HCT116 (cell line): Measurements from ENCODE around the gene EMC1. TPM values are rescaled to one million over a fixed set of nuclear protein-coding genes. Genes with fewer than 3 reads are reported as not detected.
"Not testable (repeated sequence)": the region's sequence is repeated elsewhere in the genome, so short reads cannot be mapped to it uniquely, and the experiment has no call there.

Source experiments
- ATAC-seq: fragments of 200-7000 bp; cut with Tn5 transposase; 2 replicates; pipeline ENCODE4 v1.9.1; 2020; ENCODE audit warnings: mild to moderate bottlenecking, moderate library complexity
- BruUV-seq: library from RNA; stranded (reverse); fragments of 400-500 nt; replicated peaks from 2 replicates; lab custom pipeline; 2021; lab: Mats Ljungman, UMichigan
- CTCF ChIA-PET: fragments of 300-600 bp; sonication (Branson Sonifier 250); formaldehyde crosslinking; loops from one replicate; lab custom pipeline; 2021; ENCODE audit warnings: antibody characterized with exemption; lab: Charles Lee
- POLR2A ChIA-PET: fragments of 300-600, 350-600 bp; sonication (Branson Sonifier 250); formaldehyde crosslinking; loops from one replicate; lab custom pipeline; 2021; ENCODE audit warnings: antibody characterized with exemption; lab: Charles Lee
- RAD21 ChIA-PET, 2 experiments: fragments of 300-600 bp; sonication (Branson Sonifier 250); formaldehyde crosslinking; loops; one replicate each; lab custom pipeline; 2023; ENCODE audit warnings: low total read pairs in 2 of 2; ENCODE audit not compliant: uncharacterized antibody in 2 of 2, unreplicated experiment in 2 of 2, low non-redundant PET in 1 of 2; lab: Charles Lee
- DNase-seq: peaks from one replicate; pipeline ENCODE4 v3.0.0-alpha.2; 2010; ENCODE audit warnings: low read depth, low spot score
- H2AFZ ChIP-seq: fragments of 200-600 bp; shearing (Covaris generic), sonication (generic); 2 replicates; pipeline ENCODE4 v1.6.1; 2017; ENCODE audit warnings: low read depth, mixed run types, mixed read lengths, antibody characterized with exemption, low read length; ENCODE audit not compliant: poor library complexity, severe bottlenecking
- H3K27ac ChIP-seq: 2 replicates; pipeline ENCODE4 v1.5.1; 2012; ENCODE audit warnings: low read depth, low read length
- H3K27me3 ChIP-seq: fragments of 200-600 bp; sonication (generic); 2 replicates; pipeline ENCODE4 v1.6.1; 2016; ENCODE audit warnings: mixed run types, low read length, mixed read lengths; ENCODE audit not compliant: insufficient read depth
- H3K36me3 ChIP-seq, 2 experiments: fragments of 200-500 bp in 1 of 2; fragments of 200-600 bp in 1 of 2; sonication (Bioruptor generic) in 1 of 2; sonication (generic) in 1 of 2; 2 replicates each; pipeline versions ENCODE4 v1.5.1 to v1.6.1; 2014 to 2016; ENCODE audit warnings: low read length in 2 of 2, inconsistent platforms in 1 of 2, mixed read lengths in 1 of 2, mixed run types in 1 of 2; ENCODE audit not compliant: insufficient read depth in 2 of 2, control insufficient read depth in 1 of 2
- H3K4me1 ChIP-seq, 2 experiments: fragments of 200-600 bp in 1 of 2; sonication (generic) in 1 of 2; 2 replicates each; pipeline versions ENCODE4 v1.5.1 to v1.6.1; 2012 to 2017; ENCODE audit warnings: low read length in 2 of 2, inconsistent platforms in 1 of 2, mild to moderate bottlenecking in 1 of 2, mixed read lengths in 1 of 2, mixed run types in 1 of 2, moderate library complexity in 1 of 2; ENCODE audit not compliant: insufficient read depth in 2 of 2, control insufficient read depth in 1 of 2
- H3K4me2 ChIP-seq: fragments of 200-600 bp; sonication (generic); 2 replicates; pipeline ENCODE4 v1.6.1; 2017; ENCODE audit warnings: mixed run types, low read length, mixed read lengths
- H3K4me3 ChIP-seq, 2 experiments: fragments of 200-600 bp in 1 of 2; sonication (generic) in 1 of 2; replicated peaks in 1 of 2; 2 replicates each; pipeline ENCODE4 v1.5.1; 2011 to 2016; ENCODE audit warnings: low read length in 2 of 2, control low read depth in 1 of 2, low read depth in 1 of 2, mild to moderate bottlenecking in 1 of 2, mixed read lengths in 1 of 2, mixed run types in 1 of 2
- H3K79me2 ChIP-seq: fragments of 200-600 bp; sonication (generic); 2 replicates; pipeline ENCODE4 v1.6.1; 2017; ENCODE audit warnings: mild to moderate bottlenecking, mixed run types, low read length, moderate library complexity, mixed read lengths; ENCODE audit not compliant: insufficient read depth
- H3K9ac ChIP-seq: fragments of 200-600 bp; sonication (generic); 2 replicates; pipeline ENCODE4 v1.6.1; 2016; ENCODE audit warnings: low read length, mixed read lengths
- H3K9me2 ChIP-seq: fragments of 200-600 bp; sonication (generic), shearing (Covaris generic); 2 replicates; pipeline ENCODE4 v1.6.1; 2017; ENCODE audit warnings: mixed run types, mild to moderate bottlenecking, moderate library complexity; ENCODE audit not compliant: insufficient read depth
- H3K9me3 ChIP-seq, 2 experiments: fragments of 200-500 bp in 1 of 2; fragments of 200-600 bp in 1 of 2; sonication (Bioruptor generic) in 1 of 2; sonication (generic) in 1 of 2; 2 replicates each; pipeline ENCODE4 v1.6.1; 2014 to 2017; ENCODE audit warnings: low read length in 2 of 2, mixed read lengths in 2 of 2, inconsistent platforms in 1 of 2, low read depth in 1 of 2, mild to moderate bottlenecking in 1 of 2, mixed run types in 1 of 2, moderate library complexity in 1 of 2; ENCODE audit not compliant: control insufficient read depth in 1 of 2, insufficient read depth in 1 of 2
- H4K20me1 ChIP-seq: fragments of 200-600 bp; sonication (generic), shearing (Covaris generic); 2 replicates; pipeline ENCODE4 v1.6.1; 2017; ENCODE audit warnings: mixed run types, mild to moderate bottlenecking, moderate library complexity; ENCODE audit not compliant: insufficient read depth
- ELF1 ChIP-seq: IDR thresholded peaks from 2 replicates; pipeline ENCODE4 v1.6.1; 2012; ENCODE audit warnings: low read depth, borderline replicate concordance
- EZH2 ChIP-seq: fragments of 200-600 bp; sonication (generic); IDR thresholded peaks from 2 replicates; pipeline ENCODE4 v1.6.1; 2017; ENCODE audit warnings: antibody characterized with exemption, mixed run types
- EZH2phosphoT487 ChIP-seq: fragments of 200-600 bp; IDR thresholded peaks from 2 replicates; pipeline ENCODE4 v1.6.1; 2018; ENCODE audit warnings: antibody characterized with exemption, borderline replicate concordance
- FOSL1 ChIP-seq: IDR thresholded peaks from 2 replicates; pipeline ENCODE4 v1.6.1; 2012; ENCODE audit warnings: low read depth
- JUND ChIP-seq: IDR thresholded peaks from 2 replicates; pipeline ENCODE4 v1.6.1; 2012
- POLR2A ChIP-seq: IDR thresholded peaks from 2 replicates; pipeline ENCODE4 v1.7.0; 2011; ENCODE audit warnings: borderline replicate concordance; ENCODE audit not compliant: insufficient read depth, insufficient read length; ENCODE audit errors: extremely low read depth
- POLR2AphosphoS5 ChIP-seq: IDR thresholded peaks from 2 replicates; pipeline ENCODE4 v1.6.1; 2011; ENCODE audit warnings: mild to moderate bottlenecking, low read depth, low read length, moderate library complexity
- RAD21 ChIP-seq: IDR thresholded peaks from 2 replicates; pipeline ENCODE4 v1.6.1; 2012; ENCODE audit warnings: low read depth, mild to moderate bottlenecking
- SIN3A ChIP-seq: IDR thresholded peaks from 2 replicates; pipeline ENCODE4 v1.6.1; 2012; ENCODE audit warnings: low read depth
- TCF7L2 ChIP-seq: IDR thresholded peaks from 2 replicates; pipeline ENCODE4 v1.7.0; 2011; ENCODE audit warnings: borderline replicate concordance, inconsistent platforms; ENCODE audit not compliant: insufficient read depth, insufficient read length; ENCODE audit errors: extremely low read depth
- YY1 ChIP-seq: IDR thresholded peaks from 2 replicates; pipeline ENCODE4 v1.6.1; 2011; ENCODE audit warnings: low read length, low read depth, moderate library complexity, mild to moderate bottlenecking; ENCODE audit not compliant: insufficient replicate concordance; ENCODE audit errors: extremely low read depth
- ZFX ChIP-seq: fragments of 450-650 bp; IDR thresholded peaks from 2 replicates; pipeline ENCODE4 v1.6.1; 2017
- ZNF274 ChIP-seq: fragments of 200-500 bp; sonication (Bioruptor generic); IDR thresholded peaks from 2 replicates; pipeline ENCODE4 v1.6.1; 2014; ENCODE audit warnings: mild to moderate bottlenecking, low read depth, low read length, inconsistent platforms
- intact Hi-C: fragments of 100-400 bp; cut with micrococcal nuclease; formaldehyde crosslinking; loops from 2 replicates; pipeline ENCODE4 v1.10.0; 2022
- total RNA-seq: library from RNA; stranded (reverse); gene quantifications from one replicate; pipeline ENCODE4 v1.2.1, GENCODE V29; 2021; ENCODE audit not compliant: unreplicated experiment
- TF ChIP-seq, protein P1 (sequence below): IDR thresholded peaks from 2 replicates; pipeline ENCODE4 v1.6.1; 2012; ENCODE audit warnings: low read depth
- TF ChIP-seq, protein P2 (sequence below): IDR thresholded peaks from 2 replicates; pipeline ENCODE4 v1.6.1; 2012
- TF ChIP-seq, protein P3 (sequence below): IDR thresholded peaks from 2 replicates; pipeline ENCODE4 v1.6.1; 2011; ENCODE audit warnings: mild to moderate bottlenecking, low read length, moderate library complexity; ENCODE audit not compliant: insufficient replicate concordance; ENCODE audit errors: extremely low read depth

The EMC1 gene
- total RNA-seq, 1 experiment from 2014 or later = 66.6 TPM

DNA sequence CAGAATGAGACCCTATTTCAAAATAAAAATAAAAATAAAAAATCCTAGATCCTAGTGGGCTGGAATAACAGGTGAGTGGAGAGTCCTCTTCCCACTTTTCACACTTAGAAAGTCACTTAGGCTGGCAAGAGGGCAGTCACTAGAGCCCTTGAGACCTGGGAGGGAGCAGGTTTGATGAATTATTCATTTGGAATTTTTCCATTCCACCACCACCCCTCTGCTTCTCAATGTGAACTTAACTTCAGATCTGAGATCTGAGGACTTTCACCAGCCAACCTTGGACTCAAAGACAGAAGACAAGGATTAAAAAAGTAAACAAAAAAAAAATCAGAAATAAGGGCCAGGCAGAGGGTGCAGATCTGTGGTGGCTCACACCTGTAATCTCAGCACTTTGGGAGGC, 20.7 kb upstream of the EMC1 start:
- ChIA-PET RAD21 (no interaction called here), POLR2A (no interaction called here), CTCF (no interaction called here)
- H3K27me3 ChIP-seq = no peaks in the 10 kb centered on the region
- intact Hi-C loops = no loop called here
- H4K20me1 ChIP-seq = no peaks in the 10 kb centered on the region
- H3K9me2 ChIP-seq = no peaks in the 10 kb centered on the region
- no peak overlapping the region for H3K4me2 ChIP-seq
- no peak for DNase-seq
- H2AFZ ChIP-seq = no peak overlapping the region
- no peaks in the 10 kb centered on the region for H3K36me3 ChIP-seq
- H3K27ac ChIP-seq = no peak overlapping the region
- no peaks in the 10 kb centered on the region for H3K79me2 ChIP-seq
- no peak overlapping the region for H3K9ac ChIP-seq
- H3K4me3 ChIP-seq = no peak overlapping the region
- no TSS peak for BruUV-seq
- no peak for ATAC-seq
- H3K4me1 ChIP-seq = no peaks in the 10 kb centered on the region
- no peaks in the 10 kb centered on the region for H3K9me3 ChIP-seq
- TF ChIP-seq TCF7L2 (no peak), RAD21 (no peak), ZFX (no peak), POLR2AphosphoS5 (no peak), FOSL1 (no peak), ELF1 (no peak), ZNF274 (no peak), YY1 (no peak), SIN3A (no peak), EZH2phosphoT487 (no peak), POLR2A (no peak), EZH2 (no peak), JUND (no peak)
- TF ChIP-seq, protein P1, sequence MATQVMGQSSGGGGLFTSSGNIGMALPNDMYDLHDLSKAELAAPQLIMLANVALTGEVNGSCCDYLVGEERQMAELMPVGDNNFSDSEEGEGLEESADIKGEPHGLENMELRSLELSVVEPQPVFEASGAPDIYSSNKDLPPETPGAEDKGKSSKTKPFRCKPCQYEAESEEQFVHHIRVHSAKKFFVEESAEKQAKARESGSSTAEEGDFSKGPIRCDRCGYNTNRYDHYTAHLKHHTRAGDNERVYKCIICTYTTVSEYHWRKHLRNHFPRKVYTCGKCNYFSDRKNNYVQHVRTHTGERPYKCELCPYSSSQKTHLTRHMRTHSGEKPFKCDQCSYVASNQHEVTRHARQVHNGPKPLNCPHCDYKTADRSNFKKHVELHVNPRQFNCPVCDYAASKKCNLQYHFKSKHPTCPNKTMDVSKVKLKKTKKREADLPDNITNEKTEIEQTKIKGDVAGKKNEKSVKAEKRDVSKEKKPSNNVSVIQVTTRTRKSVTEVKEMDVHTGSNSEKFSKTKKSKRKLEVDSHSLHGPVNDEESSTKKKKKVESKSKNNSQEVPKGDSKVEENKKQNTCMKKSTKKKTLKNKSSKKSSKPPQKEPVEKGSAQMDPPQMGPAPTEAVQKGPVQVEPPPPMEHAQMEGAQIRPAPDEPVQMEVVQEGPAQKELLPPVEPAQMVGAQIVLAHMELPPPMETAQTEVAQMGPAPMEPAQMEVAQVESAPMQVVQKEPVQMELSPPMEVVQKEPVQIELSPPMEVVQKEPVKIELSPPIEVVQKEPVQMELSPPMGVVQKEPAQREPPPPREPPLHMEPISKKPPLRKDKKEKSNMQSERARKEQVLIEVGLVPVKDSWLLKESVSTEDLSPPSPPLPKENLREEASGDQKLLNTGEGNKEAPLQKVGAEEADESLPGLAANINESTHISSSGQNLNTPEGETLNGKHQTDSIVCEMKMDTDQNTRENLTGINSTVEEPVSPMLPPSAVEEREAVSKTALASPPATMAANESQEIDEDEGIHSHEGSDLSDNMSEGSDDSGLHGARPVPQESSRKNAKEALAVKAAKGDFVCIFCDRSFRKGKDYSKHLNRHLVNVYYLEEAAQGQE = no peak
- TF ChIP-seq, protein P2, sequence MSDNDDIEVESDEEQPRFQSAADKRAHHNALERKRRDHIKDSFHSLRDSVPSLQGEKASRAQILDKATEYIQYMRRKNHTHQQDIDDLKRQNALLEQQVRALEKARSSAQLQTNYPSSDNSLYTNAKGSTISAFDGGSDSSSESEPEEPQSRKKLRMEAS = no peak
- TF ChIP-seq, protein P3, sequence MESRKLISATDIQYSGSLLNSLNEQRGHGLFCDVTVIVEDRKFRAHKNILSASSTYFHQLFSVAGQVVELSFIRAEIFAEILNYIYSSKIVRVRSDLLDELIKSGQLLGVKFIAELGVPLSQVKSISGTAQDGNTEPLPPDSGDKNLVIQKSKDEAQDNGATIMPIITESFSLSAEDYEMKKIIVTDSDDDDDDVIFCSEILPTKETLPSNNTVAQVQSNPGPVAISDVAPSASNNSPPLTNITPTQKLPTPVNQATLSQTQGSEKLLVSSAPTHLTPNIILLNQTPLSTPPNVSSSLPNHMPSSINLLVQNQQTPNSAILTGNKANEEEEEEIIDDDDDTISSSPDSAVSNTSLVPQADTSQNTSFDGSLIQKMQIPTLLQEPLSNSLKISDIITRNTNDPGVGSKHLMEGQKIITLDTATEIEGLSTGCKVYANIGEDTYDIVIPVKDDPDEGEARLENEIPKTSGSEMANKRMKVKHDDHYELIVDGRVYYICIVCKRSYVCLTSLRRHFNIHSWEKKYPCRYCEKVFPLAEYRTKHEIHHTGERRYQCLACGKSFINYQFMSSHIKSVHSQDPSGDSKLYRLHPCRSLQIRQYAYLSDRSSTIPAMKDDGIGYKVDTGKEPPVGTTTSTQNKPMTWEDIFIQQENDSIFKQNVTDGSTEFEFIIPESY = no peak

DNA sequence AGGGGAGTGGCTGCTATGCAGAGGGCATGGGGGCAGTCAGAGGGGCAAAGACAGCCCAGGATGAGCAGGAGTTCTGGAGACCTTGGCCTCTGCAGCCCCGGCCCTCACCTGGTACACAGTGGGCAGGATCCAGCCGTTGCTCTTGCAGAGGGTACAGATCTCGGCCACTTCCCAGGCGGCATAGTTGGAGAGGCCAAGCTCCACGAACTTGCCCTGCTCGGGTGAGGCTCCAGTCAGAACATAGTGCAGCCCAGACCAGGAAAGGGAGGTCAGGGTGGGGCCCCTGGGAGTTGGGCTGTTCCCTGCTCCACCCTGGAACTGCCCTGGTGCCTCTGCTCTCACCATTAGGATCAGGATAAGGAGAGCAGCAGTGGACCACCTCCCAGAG, 19.0 kb upstream of the EMC1 start:
- H3K36me3 ChIP-seq, H3K4me3 ChIP-seq, H3K27me3 ChIP-seq, H4K20me1 ChIP-seq, H3K9me2 ChIP-seq, H3K9me3 ChIP-seq, H3K79me2 ChIP-seq, ATAC-seq, H3K4me1 ChIP-seq, H3K9ac ChIP-seq, H3K27ac ChIP-seq, DNase-seq, BruUV-seq, intact Hi-C loops, H2AFZ ChIP-seq, H3K4me2 ChIP-seq, POLR2A ChIA-PET, RAD21 ChIA-PET: not testable (repeated sequence)
- CTCF ChIA-PET = interaction anchor here (0.6 kb wide), 1 partner anchor 15 kb away, joined by 3 read pairs; no protein-coding TSS in a partner anchor
